GM21723 (cell line): ENCODE measurements around the gene UMODL1.

Source experiments
- ATAC-seq: cut with Tn5 transposase; IDR thresholded peaks from one replicate; pipeline ENCODE4 v1.9.1; 2021; ENCODE audit warnings: mild to moderate bottlenecking, moderate library complexity; ENCODE audit not compliant: unreplicated experiment

The UMODL1 gene

GRCh38 chr21:42147386-42148020 lies 76.4 kb downstream of the UMODL1 start:
- ATAC-seq, result no peak

- ATAC-seq, result no peak
These were observed 77.0 kb downstream of the UMODL1 start for GRCh38 chr21:42148097-42148496.

DNA sequence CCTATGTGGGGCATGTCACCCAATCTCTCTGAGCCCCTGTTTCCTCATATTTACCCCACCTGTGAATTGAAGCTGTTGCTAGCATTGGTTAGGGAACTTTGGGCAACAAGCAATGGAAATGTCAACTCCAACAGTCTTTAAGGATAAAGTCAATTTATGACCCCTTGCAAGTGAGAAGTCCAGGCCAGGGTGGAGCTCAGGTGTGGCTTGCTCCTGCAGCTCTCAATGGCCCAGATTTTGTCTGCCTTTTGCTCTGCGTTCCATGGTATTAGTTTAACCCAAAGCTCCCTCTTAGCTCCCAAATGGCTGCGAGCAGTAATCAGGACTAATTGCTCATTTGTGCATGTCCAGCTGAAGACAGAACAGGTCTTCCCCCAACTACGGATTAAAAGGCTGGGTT lies 77.5 kb downstream of the UMODL1 start:
- ATAC-seq, result no peak

DNA sequence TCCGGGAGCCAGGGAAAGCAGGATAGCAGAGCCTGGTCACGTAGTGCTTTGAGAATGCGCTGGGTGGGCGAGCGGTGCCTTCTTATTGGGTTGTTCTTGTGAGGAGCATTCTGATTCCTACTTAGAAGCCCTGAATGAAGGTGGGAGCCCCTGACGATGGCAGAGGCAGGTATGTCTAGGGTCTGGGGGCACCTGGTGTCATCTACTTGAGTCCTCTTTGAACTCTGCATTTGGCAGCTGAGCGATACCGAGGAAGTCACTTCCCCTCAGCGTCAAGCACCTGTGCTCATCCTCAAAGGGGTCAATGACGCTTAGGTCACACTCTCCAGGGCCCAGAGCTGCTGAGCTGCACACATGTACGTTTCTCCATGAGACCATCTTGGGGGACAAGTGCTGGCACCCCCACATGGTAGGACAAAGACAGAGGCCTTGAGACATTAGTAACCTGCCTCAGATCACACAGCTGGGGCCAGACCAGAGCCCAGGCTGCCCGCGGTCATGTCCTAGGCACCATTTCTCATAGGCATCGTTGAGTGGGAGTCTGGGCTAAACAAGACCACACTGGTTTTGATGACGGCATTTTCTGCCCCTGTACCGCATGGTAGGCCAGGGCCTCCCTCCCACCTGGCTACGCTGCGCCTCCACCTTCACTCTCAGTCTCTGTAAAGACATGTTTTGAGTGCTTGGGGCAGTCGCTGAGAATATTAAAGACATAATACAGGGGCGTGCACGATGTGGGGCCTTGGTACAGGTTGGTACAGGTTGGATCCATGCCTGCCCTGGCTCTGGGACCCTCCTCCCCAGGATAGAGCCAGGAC lies 78.7 kb downstream of the UMODL1 start:
- no peak for ATAC-seq

DNA sequence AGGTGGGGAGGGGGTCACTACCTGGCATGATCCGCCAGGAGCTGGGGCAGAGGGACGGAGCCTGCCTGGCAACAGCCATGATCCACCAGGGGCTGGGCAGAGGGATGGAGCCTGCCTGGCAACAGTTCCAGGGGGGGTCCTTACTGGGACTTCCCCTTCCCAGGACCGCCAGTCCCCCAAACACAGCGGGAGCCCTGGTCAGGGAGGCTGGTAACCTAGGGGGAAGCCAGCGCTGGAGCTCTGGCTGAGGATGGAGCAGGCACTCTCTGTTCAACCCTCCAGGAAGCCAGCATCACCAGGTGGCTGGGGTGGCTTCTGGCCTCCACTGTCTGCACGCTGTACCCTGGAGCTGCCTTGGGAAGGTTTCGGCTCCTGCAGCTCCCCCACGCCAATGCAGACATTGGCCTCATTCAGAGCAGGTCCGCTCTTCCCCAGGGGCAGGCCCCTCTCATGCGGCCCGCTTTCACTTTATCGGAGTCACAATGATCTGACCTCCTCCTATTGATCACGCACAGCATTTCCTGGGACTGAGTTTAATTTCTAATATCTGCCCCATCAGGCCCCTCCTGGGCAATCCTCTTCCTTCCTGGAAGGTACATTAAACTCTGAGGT lies 79.5 kb downstream of the UMODL1 start:
- ATAC-seq, result no peak

DNA sequence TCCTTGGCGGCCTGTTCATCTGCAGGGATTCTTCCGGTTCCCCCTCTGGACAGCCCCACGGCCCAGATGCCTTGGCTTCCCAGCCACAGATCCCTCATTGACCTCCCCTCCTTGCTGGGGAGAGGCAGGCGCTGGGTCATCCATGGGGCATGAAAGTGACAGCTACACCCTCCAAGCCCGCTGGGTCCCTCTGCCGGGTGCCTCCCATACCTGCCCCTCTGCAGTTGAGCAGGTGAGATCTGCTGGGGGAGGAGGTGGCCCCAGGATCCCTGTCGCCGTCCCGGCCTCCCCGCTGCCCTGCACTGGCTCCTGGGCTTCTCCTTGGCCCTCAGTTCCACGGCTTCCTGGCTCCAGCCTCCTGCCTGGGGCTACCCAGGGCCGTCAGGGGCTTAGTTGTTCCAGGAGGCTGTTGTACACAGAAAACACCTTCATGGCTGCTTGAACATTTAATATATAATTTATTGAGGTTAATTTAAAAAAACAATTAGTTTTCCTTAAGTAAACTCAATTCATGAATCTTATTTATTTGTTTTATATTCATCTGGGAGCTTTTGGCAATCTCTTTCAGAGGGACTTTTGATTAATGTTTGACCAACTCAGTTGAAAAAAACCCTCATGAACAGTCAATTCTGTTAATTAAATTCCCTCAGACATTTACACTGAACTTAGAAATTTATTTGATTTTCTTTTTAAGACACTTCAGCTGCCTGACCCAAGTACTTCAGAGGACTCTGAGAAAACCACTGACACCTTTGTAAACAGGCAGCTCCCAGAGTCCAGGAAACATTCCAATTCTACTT lies 80.2 kb downstream of the UMODL1 start:
- ATAC-seq, result no peak

GRCh38 chr21:42151948-42152220 lies 80.8 kb downstream of the UMODL1 start:
- no peak for ATAC-seq

DNA sequence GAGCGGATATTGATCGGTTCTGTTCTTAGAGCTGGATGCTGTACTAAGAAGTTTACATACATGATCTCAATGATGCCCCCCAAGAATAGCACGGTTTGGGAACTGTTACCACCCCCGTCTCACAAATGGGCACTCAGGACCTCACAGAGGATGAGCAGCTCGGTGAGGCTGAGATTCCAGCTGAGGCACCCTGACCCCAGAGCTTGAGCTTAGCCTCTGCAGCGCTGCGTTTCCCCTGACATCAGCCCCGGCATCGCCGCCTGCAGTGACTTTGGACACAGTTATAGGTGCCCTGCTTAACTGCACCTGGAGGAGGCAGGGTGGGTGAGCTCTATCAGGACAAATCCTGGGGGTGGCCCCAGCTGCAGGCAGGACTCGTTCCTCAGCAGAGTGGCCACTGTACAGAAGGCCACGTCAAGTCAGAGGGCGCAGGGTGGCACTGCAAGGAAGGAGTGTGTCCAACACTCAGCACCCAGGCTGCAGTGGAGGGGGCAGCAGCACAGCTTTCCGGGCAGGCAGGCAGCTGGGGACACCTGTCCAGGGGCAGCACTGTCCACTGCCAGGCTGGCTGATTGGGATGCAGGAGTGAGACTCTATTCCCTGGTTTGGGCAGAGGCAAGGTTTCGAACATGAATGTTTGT lies 82.0 kb downstream of the UMODL1 start:
- ATAC-seq, result no peak

DNA sequence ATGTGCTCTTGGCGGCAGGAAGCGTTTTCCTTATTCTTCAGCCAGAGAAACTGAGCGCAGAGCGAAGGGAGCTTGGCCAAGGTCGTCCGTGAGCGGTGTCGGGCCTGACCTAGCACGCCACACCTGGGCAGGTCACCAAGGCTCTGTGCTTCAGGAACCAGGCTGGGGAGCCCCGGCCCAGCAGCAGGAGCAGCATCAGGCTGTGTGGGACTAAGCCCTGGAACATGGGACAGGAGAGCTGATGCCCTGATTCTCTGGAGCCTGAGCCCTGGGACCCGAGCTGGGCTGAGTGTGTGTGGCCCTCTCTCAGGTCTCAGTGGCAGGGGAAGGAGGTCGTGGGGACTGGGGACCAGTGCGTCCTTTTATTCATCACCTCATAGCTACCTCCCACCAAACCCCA lies 82.6 kb downstream of the UMODL1 start:
- ATAC-seq, result no peak

DNA sequence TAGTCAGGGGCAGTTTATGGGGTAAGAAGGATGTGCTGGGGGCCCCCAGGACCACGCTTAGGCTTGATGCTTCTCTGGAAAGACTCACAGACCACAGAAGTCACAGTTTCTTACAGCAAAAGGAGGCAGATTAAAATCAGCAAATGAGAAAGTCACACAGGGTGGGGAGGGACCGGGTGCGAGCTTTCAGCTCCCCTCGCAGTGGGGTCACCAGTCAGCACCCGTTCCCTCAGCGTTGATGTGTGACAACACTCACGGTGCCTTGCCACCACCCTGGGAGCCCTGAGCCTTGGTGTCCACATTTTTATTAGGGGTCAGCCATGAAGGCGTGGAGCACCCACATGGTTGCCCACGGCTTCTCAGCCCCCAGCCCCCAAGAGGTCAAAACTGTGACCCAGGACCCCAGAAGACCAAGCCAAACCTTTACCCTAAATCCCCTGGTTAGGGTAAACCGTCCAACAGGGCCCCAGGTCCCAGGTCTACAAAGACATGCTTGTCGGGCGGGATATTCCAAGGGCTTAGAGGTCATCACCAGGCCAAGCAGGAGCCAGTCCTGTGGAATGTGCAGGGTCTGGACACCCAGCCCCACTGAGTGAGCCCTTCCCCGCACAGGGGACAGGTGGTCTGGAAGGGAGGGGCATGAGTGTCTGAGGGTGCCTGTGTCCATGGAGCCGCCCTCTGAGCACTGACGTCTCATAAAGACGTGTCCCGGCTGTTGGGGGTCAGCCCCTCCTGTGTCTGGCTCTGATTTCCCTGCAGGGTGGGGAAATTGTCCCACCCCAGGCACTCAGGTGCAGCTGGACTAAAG lies 83.3 kb downstream of the UMODL1 start:
- no peak for ATAC-seq

DNA sequence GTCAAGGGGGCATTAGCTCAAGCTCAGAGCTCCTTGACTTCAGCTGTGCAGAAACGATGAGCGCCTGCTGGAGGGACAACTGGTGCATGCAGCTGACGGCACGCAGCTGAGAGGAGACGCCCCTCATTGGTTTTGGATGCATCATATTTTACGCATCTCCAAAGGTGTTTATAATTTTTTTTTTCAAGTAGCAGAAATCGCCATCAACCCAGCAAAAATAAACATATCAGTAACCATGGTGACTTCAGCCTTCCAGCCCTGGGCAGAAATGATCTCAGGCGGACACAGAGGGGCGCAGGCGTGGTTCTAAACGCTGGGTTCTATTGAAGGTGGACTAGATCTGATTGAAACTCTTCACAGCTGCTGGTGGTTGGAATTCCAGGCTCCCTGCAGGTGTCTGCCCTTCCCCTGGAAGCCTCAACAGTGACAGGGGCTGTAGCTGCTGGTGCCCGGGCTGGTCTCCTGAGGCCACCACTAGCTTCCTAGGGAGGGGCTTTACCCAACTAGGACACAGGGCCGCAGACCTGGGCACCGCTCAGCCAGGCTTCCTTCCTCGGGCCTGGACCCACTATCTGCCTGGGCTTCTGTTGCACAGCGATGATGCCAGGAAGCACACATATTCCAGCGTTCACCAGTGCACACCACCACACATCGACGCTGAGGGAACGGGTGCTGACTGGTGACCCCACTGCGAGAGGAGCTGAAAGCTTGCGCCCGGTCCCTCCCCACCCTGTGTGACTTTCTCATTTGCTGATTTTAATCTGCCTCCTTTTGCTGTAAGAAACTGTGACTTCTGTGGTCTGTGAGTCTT lies 84.1 kb downstream of the UMODL1 start:
- ATAC-seq, result no peak

DNA sequence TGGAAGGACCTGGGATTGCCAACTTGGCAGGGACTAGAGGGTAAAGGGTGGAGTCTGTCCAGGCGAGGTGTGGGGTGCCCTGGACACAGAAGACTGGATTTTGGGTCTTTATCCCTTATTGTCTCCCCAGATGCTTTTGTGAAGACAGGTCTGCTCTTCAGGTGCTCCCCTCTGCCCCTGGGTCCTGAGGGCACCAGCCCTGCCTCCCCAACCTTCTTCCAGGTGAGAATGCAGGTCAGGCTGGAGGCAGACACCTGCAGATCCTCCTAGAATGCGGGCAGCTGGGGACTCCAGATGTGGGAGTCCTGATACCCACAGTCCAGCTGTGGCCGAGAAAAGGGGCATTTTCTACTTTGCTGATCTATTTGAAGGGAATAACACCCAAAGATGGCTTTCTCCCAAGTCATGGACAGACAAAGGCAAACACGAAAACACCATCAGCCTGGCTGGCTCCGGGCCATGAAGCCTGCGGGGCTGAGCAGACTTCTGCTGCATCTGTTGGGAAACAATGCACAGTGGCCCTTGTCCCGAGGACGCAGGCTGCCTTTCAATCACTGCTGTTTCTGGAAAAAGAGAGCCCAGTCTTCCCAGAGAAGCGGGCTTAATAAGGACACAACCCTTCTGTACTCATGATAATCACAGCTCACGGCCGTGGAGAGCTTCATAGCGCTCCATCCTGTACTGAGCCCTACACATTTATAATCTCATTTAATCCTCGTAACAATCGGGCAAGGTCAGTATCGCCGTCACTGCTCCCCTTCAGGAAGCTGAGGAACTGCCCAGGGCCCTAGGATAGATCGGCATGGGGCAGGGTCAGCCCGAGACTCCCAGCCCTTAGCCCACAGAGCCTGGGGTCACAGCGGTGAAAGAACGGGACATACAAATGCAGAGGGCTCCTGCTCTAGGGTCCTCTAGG lies 85.8 kb downstream of the UMODL1 start:
- no peak for ATAC-seq

DNA sequence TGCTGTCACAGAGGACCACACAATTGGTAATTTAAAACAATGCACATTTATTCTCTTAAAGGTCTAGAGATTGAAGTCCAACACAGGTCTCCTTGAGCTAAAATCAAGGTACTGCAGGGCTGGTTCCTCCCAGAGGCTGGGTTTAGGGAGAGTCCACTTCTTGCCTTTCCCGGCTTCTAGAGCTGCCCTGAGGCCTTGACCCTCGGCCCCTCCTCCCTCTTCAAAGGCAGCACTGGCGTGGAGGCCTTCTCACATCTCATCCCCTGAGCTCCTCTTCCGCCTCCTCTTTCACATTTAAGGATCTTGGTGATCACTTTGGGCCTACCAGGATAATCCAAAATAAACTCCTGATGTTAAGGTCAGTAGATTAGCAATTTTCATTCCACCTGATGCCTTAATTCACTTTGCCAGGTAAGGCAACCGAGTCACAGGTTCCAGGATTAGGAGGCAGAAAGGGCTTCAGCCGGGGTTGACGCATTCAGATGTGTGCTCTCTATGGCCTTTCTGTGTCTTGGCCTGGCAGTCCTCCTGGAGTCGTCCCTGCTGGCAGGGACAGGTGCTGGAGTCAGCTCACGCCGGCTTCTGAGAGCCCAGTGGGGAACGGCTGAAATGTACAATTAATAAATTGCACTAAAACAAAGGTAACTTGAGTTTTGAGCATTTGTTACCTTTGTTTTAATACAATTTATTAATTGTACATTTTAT lies 86.6 kb downstream of the UMODL1 start:
- no peak for ATAC-seq

DNA sequence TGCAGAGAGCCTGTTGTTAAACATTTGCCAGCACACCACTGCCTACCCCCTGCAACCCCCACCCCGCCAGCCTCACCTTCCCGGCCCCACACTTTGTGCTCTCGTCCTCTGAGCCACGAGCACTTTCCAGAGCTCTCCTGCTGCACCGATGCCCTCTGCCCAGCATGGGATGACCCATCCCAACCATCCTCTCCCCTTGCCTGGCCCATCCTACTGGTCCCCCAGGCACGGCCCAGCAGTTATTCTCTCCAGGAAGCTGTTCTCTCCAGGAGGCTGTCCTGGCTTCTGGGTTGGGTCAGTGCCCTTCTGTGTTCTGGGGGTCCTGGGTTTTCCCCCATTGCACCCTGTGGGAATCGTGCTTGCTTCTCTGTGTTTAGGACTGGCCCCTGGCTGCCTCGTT lies 87.7 kb downstream of the UMODL1 start:
- ATAC-seq, result no peak

DNA sequence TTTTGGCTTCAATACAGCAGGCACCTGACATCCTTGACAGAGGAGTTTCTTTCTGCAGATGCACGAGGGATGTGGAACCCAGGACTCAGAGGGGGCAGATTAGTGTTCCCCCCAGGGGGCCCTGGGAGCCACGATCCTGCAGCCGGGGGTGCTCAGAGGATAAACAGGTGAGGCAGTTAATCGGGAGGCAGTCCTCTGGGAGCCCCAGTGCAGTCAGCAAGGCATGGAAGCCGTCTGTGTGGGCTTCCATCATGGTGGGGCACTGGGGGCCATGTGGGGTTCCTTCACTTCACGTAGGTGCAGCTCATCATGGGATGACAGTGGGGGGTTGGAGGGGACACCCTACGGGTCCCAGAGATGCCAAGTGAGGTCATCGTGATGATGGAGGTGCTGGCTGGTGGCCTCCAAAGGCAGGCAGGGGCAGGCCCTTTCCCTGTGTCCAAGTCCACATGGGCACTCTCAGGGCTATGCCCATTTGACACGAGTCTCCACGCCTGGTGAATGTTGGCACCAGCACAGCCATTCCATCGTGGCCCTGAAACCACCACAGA lies 88.5 kb downstream of the UMODL1 start:
- no peak for ATAC-seq

GRCh38 chr21:42160111-42160721 lies 89.1 kb downstream of the UMODL1 start:
- ATAC-seq, result no peak

DNA sequence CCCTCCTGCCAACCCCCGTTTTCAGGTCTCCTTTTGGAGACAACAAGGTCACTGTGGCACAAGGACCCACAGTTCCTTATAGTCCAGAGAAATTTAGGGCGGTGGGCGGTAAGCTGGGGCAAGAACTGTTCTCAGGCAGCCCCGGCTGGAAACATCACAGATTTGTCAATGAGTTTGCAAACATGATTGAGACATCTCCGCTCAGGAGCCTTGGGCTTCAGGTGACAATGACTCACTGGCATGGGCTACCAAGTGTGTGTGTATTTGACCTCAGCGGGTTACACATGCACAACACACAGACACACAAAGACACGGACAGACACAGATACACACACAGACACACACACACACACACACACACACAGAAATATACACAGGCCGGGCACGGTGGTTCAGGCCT lies 89.6 kb downstream of the UMODL1 start:
- no peak for ATAC-seq
